ENCODE data around the gene EFEMP2. TPM values are rescaled to one million over a fixed set of nuclear protein-coding genes. Genes with fewer than 3 reads are reported as not detected.

EFEMP2 gene
- total and polyA plus RNA-seq, 10 of the 15 experiments (the other 5 are each of a cell fraction or from before 2014, with no cell fraction given), result 0.24 to 13.2 (median 1.3) TPM; not detected in 1

GRCh38 chr11:65821107-65821506, 51.5 kb downstream of the EFEMP2 start:
- ATAC-seq (no peak), DNase-seq (ENCODE audit: low read depth, low spot score) (no peak), FAIRE-seq (no peak)
- H3K9ac ChIP-seq (ENCODE audit: control insufficient read depth, insufficient read depth, low read length), result no peak overlapping the region
- ChIA-PET POLR2A (no interaction called here), CTCF (interaction anchor here (0.9 to 7.2 kb wide), 4 partner anchors 24 to 109 kb away, joined by 3 to 192 read pairs (median 22); partner anchors contain the start of genes AP5B1 and KAT5), RAD21 (ENCODE audit: unreplicated experiment) (no interaction called here), SMC1A (ENCODE audit: uncharacterized antibody, unreplicated experiment) (interaction anchor here (1.0 to 1.5 kb wide), 3 partner anchors 41 to 65 kb away, joined by 3 to 4 read pairs (median 3); no protein-coding TSS in a partner anchor)
- in situ Hi-C loops (cut with MboI), result loop anchor here (5.0 kb wide), 2 partner anchors 44 to 109 kb away; partner anchors contain the start of gene KAT5
- no peaks in the 10 kb centered on the region for H3K9me3 ChIP-seq (replicated peaks; ENCODE audit: control insufficient read depth, insufficient read depth, low read length)
- no peaks in the 10 kb centered on the region for H4K20me1 ChIP-seq (ENCODE audit: control insufficient read depth, insufficient read depth)
- intact Hi-C loops (cut with micrococcal nuclease; ENCODE audit: unreplicated experiment), result no loop called here
- no peak overlapping the region for H3K4me2 ChIP-seq (ENCODE audit: control insufficient read depth, insufficient read depth)
- no peak overlapping the region for H3K4me3 ChIP-seq
- H3K36me3 ChIP-seq (ENCODE audit: control insufficient read depth in 2 of 2, insufficient read depth in 2 of 2, low read length in 1 of 2), result no peaks in the 10 kb centered on the region
- no TSS peak for BruUV-seq (replicated peaks)
- H2AFZ ChIP-seq (ENCODE audit: control insufficient read depth, low read depth, low read length), result peak overlapping the region; percentile 7; the same call in 1 of the 2 replicates
- peaks cover 3% of the 10 kb centered on the region; the same call in 1 of the 2 replicates for H3K4me1 ChIP-seq (ENCODE audit: control insufficient read depth, insufficient read depth, low read length)
- H3K27ac ChIP-seq (ENCODE audit: control insufficient read depth, insufficient read depth), result no peak overlapping the region
- H3K79me2 ChIP-seq (ENCODE audit: control insufficient read depth, insufficient read depth, low read length), result no peaks in the 10 kb centered on the region
- H3K27me3 ChIP-seq (replicated peaks in 1 of 2; ENCODE audit: control insufficient read depth in 2 of 2, insufficient read depth in 2 of 2, low read length in 1 of 2), result no peaks in the 10 kb centered on the region
- WGBS (ENCODE audit: insufficient coverage, insufficient replicate concordance, low lambda C conversion rate, missing lambda C conversion rate), result 22% methylated on average over 8 of the region's 8 CpGs
- TF ChIP-seq SUPT20H (IDR thresholded peaks at IDR 0.05; ENCODE audit: borderline replicate concordance, control insufficient read depth, low read depth, low read length) (no peak), FOS (IDR thresholded peaks at IDR 0.05; ENCODE audit: borderline replicate concordance, extremely low read depth, insufficient read length) (no peak), SP1 (IDR thresholded peaks at IDR 0.05; ENCODE audit: low read depth, low read length) (no peak), MXI1 (IDR thresholded peaks at IDR 0.05; ENCODE audit: low read depth, low read length) (no peak), HDGF (IDR thresholded peaks at IDR 0.05) (no peak), CHD4 (IDR thresholded peaks at IDR 0.05) (no peak), PBX3 (IDR thresholded peaks at IDR 0.05; ENCODE audit: insufficient replicate concordance, low read depth, low read length) (no peak), TARDBP (IDR thresholded peaks at IDR 0.05; ENCODE audit: borderline replicate concordance) (no peak), RCOR1 (conservative IDR thresholded peaks at IDR 0.05; ENCODE audit: low read depth, low read length) (no peak), BHLHE40 (IDR thresholded peaks at IDR 0.05; ENCODE audit: borderline replicate concordance in 1 of 2, low read depth in 2 of 2, low read length in 1 of 2) (no peak), CBX3 (IDR thresholded peaks at IDR 0.05; ENCODE audit: borderline replicate concordance, low read depth) (no peak), KAT2A (conservative IDR thresholded peaks at IDR 0.05; ENCODE audit: control insufficient read depth, low read depth, low read length) (no peak), HDAC2 (IDR thresholded peaks at IDR 0.05) (no peak)
- TF ChIP-seq, protein P1, sequence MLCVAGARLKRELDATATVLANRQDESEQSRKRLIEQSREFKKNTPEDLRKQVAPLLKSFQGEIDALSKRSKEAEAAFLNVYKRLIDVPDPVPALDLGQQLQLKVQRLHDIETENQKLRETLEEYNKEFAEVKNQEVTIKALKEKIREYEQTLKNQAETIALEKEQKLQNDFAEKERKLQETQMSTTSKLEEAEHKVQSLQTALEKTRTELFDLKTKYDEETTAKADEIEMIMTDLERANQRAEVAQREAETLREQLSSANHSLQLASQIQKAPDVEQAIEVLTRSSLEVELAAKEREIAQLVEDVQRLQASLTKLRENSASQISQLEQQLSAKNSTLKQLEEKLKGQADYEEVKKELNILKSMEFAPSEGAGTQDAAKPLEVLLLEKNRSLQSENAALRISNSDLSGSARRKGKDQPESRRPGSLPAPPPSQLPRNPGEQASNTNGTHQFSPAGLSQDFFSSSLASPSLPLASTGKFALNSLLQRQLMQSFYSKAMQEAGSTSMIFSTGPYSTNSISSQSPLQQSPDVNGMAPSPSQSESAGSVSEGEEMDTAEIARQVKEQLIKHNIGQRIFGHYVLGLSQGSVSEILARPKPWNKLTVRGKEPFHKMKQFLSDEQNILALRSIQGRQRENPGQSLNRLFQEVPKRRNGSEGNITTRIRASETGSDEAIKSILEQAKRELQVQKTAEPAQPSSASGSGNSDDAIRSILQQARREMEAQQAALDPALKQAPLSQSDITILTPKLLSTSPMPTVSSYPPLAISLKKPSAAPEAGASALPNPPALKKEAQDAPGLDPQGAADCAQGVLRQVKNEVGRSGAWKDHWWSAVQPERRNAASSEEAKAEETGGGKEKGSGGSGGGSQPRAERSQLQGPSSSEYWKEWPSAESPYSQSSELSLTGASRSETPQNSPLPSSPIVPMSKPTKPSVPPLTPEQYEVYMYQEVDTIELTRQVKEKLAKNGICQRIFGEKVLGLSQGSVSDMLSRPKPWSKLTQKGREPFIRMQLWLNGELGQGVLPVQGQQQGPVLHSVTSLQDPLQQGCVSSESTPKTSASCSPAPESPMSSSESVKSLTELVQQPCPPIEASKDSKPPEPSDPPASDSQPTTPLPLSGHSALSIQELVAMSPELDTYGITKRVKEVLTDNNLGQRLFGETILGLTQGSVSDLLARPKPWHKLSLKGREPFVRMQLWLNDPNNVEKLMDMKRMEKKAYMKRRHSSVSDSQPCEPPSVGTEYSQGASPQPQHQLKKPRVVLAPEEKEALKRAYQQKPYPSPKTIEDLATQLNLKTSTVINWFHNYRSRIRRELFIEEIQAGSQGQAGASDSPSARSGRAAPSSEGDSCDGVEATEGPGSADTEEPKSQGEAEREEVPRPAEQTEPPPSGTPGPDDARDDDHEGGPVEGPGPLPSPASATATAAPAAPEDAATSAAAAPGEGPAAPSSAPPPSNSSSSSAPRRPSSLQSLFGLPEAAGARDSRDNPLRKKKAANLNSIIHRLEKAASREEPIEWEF (IDR thresholded peaks at IDR 0.05; ENCODE audit: insufficient replicate concordance, low read depth, low read length), result no peak
- TF ChIP-seq, protein P2, sequence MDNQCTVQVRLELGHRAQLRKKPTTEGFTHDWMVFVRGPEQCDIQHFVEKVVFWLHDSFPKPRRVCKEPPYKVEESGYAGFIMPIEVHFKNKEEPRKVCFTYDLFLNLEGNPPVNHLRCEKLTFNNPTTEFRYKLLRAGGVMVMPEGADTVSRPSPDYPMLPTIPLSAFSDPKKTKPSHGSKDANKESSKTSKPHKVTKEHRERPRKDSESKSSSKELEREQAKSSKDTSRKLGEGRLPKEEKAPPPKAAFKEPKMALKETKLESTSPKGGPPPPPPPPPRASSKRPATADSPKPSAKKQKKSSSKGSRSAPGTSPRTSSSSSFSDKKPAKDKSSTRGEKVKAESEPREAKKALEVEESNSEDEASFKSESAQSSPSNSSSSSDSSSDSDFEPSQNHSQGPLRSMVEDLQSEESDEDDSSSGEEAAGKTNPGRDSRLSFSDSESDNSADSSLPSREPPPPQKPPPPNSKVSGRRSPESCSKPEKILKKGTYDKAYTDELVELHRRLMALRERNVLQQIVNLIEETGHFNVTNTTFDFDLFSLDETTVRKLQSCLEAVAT (IDR thresholded peaks at IDR 0.05), result no peak
- TF ChIP-seq, protein P3, sequence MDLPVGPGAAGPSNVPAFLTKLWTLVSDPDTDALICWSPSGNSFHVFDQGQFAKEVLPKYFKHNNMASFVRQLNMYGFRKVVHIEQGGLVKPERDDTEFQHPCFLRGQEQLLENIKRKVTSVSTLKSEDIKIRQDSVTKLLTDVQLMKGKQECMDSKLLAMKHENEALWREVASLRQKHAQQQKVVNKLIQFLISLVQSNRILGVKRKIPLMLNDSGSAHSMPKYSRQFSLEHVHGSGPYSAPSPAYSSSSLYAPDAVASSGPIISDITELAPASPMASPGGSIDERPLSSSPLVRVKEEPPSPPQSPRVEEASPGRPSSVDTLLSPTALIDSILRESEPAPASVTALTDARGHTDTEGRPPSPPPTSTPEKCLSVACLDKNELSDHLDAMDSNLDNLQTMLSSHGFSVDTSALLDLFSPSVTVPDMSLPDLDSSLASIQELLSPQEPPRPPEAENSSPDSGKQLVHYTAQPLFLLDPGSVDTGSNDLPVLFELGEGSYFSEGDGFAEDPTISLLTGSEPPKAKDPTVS (IDR thresholded peaks at IDR 0.05; ENCODE audit: low read depth, low read length), result no peak

Measured in GM12878 (cell line).